IPS-11a (cell line): Measurements from ENCODE around the gene CLEC3B.
"Not testable (repeated sequence)": the region's sequence is repeated elsewhere in the genome, so short reads cannot be mapped to it uniquely, and the experiment has no call there.

Experiments used
- H3K4me3 ChIP-seq: one replicate; pipeline ENCODE4 v1.5.1; 2013; ENCODE audit warnings: low read depth, low read length, control low read depth

The CLEC3B gene

GRCh38 chr3:45026038-45026437 lies at the start of gene CLEC3B:
Gene CLEC3B, plus strand, starts transcription at chr3:45026303. Its CDS starts 60 bp downstream, at chr3:45026363.
- no peak within 1 kb of the TSS for H3K4me3 ChIP-seq

GRCh38 chr3:44981220-44981619 lies 44.9 kb upstream of the CLEC3B start:
- no peak overlapping the region for H3K4me3 ChIP-seq

- no peak overlapping the region for H3K4me3 ChIP-seq
Observed at GRCh38 chr3:44981751-44982150, 44.4 kb upstream of the CLEC3B start.

DNA sequence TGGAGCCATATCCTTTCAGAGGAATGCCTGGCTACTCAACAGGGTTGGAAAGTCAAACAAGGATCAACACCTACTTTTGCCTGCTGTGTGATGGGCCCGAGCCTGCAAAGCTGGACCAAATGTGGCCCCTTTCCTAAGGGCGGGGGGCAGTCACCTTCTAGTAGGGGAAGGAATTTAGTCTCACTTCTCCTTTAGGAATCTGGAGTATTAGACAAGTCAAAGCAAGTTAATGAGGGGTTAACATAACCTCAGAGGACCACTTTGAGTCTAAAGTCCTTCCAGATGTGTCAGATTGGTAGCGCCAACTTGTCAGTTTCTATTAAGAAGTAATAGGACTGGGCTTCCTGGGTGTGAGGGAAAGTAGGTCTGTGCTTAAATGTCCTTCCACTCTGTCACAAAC lies 43.3 kb upstream of the CLEC3B start:
- no peak overlapping the region for H3K4me3 ChIP-seq

GRCh38 chr3:44983484-44983941 lies 42.6 kb upstream of the CLEC3B start:
- H3K4me3 ChIP-seq, result no peak overlapping the region

DNA sequence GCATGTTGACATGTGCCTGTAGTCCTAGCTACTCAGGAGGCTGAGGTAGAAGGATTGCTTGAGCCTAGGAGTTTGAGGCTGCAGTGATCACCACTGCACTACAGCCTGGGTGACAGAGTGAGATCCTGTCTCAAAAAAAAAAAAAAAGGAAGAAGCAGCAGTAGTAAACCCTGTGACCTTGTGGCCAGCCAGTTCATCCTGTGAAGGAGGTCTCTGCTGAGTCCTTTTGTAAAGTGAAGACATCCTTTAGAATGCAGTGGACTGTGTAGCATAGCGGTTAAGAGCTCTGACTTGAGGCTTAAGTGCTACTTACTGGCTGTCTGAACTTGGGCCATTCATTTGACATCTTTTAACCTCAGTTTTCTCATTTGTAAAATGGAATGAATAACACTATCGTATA lies 41.8 kb upstream of the CLEC3B start:
- no peak overlapping the region for H3K4me3 ChIP-seq

GRCh38 chr3:44986330-44986729 lies 39.8 kb upstream of the CLEC3B start:
- not testable (repeated sequence) for H3K4me3 ChIP-seq

DNA sequence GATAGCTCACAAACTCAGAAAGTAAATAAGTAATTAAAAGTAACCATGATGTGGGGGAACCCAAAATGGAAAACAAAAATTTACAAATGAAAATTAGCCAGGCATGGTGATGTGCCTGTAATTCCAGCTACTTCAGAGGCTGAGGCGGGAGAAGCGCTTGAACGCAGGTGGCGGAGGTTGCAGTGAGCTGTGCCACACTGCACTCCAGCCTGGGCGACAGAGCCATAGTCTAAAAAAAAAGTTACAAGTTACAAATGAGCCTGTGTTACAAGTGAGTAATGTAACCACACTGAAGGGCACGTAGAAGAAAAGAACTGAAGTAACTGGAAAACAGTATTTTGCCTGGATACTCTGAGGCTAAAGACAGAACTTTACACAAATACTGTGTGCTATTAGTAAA lies 38.8 kb upstream of the CLEC3B start:
- H3K4me3 ChIP-seq, result no peak overlapping the region

- no peak overlapping the region for H3K4me3 ChIP-seq
Observed at GRCh38 chr3:44988073-44988472, 38.0 kb upstream of the CLEC3B start.

GRCh38 chr3:44989141-44989540 lies 37.0 kb upstream of the CLEC3B start:
- no peak overlapping the region for H3K4me3 ChIP-seq

DNA sequence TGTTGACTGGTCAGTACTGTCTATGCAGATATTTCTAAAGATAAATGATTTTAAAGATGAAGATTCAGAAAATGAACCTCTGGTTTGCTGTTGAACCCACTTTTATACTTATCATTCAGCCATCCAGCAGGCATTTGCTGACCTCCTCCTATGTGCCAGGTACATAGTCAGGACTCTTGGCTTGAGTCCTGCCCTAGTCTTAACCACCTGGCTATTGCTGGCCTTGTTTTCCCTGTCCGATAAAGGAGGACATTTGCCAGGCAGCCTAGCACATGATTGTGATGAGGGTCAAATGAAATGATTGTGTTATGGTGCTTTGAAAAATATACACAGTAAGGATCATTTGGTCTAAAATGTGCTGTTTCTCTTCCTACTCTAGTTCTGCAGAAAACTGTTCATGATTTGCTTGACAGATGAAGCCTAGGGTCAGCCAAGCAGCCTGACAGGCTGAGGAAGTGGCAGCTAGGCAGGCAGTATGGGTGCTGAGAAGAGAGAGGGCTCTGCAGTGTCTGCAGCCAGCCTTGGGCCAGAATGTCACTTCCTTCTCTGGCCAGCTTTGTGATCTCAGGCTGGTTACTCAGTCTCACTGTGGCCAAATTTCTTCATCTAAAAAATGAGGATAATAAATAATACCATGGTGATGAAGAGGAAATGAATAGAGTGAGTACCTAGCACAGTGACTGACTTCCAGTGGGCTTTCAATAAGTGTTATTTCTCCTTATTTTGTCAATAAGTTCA lies 36.3 kb upstream of the CLEC3B start:
- no peak overlapping the region for H3K4me3 ChIP-seq

DNA sequence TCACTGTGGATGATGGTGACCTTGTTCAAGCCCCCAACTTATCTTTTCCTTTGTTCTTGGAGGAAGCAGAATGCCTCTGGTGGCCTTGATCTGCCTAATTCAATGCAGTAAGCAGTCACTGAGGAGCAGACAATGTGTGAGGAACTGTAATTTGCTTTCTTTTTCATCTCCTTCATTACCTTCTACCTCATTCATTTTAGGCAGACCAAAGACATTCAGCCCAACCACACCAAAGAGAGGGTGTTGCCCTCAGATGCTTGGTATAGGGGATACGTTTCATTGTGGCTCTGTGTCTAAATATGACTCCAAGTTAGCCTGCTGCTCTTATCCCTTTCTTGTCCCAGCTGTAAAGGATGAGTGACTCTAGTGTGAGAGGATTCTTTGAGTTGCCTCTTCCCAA lies 34.8 kb upstream of the CLEC3B start:
- H3K4me3 ChIP-seq, result no peak overlapping the region

DNA sequence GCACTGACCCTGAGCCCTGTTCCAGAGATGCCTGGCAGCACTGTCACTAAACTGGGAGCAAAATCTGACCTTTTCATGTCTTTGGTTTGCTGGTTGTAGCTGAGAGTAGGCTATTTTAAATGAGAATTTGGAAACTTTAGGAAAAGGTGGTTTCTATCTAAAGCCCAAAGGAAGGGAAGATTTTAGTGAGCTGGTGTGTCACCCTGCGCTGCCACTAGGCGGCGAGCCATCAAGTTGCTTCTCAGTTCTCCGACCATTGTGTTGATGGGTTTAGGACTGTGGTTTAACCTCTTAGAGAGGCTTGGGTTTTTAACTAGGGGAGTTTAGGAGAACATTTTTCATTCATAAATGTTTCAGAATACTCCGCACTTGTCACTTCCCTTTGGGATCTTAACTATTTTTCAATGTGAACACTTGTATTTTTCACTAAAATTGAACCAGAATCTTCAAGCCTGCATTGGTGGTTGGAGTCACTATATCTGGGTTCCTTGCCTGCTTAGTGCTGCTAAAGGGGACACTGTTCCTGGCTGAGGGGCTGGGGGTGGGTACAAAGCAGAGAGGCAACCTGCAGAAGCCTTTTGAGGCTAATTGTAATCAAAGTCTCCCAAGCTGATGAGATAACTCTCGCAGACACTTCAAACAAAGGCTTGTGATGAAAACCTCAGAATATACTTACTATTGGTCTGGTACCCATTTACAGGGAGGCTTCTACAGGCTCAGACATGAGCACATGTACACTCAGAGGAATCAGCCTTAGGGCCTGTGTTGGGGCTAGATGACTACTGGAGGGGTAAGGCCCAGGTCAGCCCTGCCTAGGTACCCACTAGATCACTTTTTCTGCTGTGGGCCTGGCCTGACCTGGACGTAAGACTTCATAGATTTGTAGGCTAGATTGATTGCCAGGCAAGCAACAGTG lies 33.3 kb upstream of the CLEC3B start:
- H3K4me3 ChIP-seq, result no peak overlapping the region

DNA sequence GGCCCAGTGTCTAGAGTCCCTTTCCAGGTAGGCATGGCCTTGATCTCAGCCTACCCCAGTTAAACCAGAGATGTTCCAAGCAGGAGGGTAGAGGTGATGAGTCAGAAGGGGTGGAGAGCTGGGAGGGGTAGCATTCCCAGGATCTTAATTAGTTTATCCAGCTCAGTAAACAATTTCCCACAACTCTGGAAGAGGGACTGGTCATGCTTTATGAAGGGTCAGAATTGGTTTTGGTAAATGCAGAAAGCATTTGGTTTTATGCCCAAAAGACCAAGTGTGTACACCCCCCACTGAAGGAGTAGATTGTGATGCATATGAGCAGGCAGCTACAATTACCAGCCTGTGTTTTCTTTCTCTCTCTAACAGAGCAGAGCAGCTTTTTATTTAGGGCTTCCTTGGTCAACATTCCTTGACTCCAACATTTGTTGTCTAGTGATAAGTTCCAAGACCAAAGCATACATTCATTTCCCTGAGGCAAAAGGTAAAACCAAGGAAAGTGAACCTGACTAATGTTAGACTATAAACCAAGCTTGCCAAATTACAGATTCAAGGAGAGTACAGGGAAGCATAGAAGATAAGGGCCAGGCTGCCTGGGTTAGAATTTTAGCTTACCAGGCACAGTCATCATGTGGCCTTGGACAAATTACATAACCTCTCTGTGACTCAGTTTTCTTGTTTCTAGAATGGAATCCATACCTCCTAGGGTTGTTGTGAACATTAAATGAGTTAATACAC lies 32.5 kb upstream of the CLEC3B start:
- no peak overlapping the region for H3K4me3 ChIP-seq

- no peak overlapping the region for H3K4me3 ChIP-seq
Observed at GRCh38 chr3:44995142-44995770, 30.8 kb upstream of the CLEC3B start.

DNA sequence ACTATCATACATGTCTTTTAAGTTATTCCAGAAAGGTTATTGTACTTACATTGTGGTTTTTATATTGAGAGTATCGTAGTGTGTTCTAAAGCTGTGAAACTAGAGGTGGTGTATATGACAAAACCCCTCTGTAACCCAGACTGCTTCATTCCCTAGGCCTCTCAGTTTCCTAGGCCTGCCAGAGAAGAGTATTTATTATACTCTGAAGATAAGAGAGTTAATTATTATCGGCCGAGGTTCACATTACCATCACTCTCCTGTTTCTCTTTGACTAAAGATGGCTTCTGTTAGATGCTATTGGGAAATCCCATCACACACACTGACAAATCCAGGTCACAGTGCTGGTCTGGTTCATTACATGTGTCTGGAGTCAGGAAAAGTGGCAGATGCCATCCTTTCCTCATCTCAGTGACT lies 29.5 kb upstream of the CLEC3B start:
- no peak overlapping the region for H3K4me3 ChIP-seq

DNA sequence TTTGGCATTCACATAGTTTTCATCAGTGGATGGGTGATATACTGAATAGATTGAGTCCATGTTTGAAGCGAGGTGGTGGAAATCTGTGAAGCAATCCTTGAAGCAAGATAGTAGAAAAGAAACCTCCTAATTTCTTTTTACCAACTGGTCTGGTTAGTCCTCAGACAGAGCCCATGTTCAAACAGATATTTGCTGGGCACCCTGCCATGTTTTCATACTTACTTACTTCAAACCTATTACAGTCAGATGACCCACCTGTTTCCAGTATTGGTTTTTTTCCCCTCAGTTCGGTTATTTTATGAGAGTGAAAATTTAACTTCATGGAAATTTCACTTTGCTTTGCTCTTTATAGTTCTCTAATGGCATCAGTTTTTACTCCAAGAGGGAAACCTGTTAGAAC lies 26.3 kb upstream of the CLEC3B start:
- no peak overlapping the region for H3K4me3 ChIP-seq

DNA sequence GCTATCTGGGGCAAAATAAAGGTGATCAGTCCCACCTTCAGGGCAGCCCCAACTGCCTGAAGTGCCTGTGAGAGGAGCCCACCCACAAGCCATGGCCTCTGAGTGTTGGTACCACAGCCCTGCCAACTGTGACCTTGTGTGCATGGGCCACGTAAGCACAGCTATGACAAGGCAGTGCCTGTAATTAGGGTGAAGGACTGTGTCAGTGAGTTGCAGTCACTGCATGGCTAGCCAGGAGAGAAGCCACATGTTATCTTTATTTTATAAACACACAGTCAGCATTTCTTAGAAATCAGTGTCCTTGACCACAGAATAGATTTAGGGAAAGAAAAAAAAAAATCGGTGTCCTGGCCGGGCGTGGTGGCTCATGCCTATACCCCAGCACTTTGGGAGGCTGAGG lies 25.3 kb upstream of the CLEC3B start:
- H3K4me3 ChIP-seq, result no peak overlapping the region

DNA sequence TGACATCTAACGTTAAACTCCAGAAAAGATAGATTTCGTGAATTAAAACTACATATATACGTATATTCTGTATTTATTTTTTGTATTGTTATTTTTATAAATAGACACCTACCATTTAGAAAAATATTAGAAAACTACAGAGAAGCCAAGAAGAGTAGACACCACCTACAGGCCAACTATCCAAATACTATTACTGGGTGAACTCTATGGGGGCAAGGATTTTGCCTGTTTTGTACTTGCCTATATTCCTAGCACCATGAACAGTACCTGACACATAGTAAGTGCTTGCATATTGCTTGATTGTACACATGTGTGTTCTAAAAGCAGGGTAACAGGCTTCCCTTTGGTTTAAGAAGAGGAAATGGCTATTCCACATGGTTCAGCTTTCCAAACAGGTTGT lies 24.4 kb upstream of the CLEC3B start:
- H3K4me3 ChIP-seq, result no peak overlapping the region

- H3K4me3 ChIP-seq, result no peak overlapping the region
Observed at GRCh38 chr3:45002139-45002660, 23.9 kb upstream of the CLEC3B start.

DNA sequence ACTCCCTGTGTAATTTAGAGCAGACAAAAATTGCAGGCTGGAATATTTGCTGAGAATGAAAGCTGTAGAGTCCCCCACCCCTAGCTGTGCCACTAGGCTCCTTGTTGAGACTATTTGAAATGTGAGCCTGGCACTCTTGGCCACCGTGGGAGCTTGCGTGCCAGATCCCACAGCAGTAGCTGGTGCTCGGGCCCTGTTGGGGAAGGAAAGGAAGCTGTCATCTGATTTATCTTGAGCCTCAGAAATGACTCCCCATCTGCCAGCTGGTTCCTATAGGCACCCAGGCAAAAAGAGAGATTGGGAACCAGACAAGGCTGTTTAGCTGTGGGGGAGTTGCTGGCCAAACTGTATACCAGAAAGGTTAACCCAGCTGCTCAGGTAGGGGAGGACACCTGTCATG lies 23.4 kb upstream of the CLEC3B start:
- no peak overlapping the region for H3K4me3 ChIP-seq
